Hepatocyte (in vitro differentiated cells): ENCODE measurements around the gene IGLON5. TPM values are rescaled to one million over a fixed set of nuclear protein-coding genes. Genes with fewer than 3 reads are reported as not detected.

Experiments
- DNase-seq: peaks from one replicate; pipeline ENCODE4 v3.0.0-alpha.2; 2016; ENCODE audit warnings: low spot score
- H2AFZ ChIP-seq: fragments of 200-600 bp; sonication (generic); 2 replicates; pipeline ENCODE4 v1.6.0; 2016; ENCODE audit warnings: antibody characterized with exemption, mild to moderate bottlenecking
- H3K27ac ChIP-seq: fragments of 200-600 bp; sonication (generic); 2 replicates; pipeline ENCODE4 v1.5.1; 2016; ENCODE audit warnings: mild to moderate bottlenecking
- H3K27me3 ChIP-seq: fragments of 200-600 bp; sonication (generic); 2 replicates; pipeline ENCODE4 v1.6.1; 2016
- H3K36me3 ChIP-seq: fragments of 200-600 bp; sonication (generic); replicated peaks from 2 replicates; pipeline ENCODE4 v1.5.1; 2016; ENCODE audit warnings: low read depth; ENCODE audit not compliant: insufficient read depth
- H3K4me1 ChIP-seq: fragments of 200-600 bp; sonication (generic); 2 replicates; pipeline ENCODE4 v1.5.1; 2016; ENCODE audit warnings: mild to moderate bottlenecking, moderate library complexity; ENCODE audit not compliant: insufficient read depth
- H3K4me2 ChIP-seq: fragments of 200-600 bp; sonication (generic); 2 replicates; pipeline ENCODE4 v1.6.0; 2016
- H3K4me3 ChIP-seq: fragments of 200-600 bp; sonication (generic); 2 replicates; pipeline ENCODE4 v1.5.1; 2016; ENCODE audit warnings: mild to moderate bottlenecking
- H3K79me2 ChIP-seq: fragments of 200-600 bp; sonication (generic); 2 replicates; pipeline ENCODE4 v1.6.0; 2017; ENCODE audit warnings: mild to moderate bottlenecking
- H3K9me2 ChIP-seq: fragments of 200-600 bp; sonication (generic); replicated peaks from 2 replicates; pipeline ENCODE4 v1.6.0; 2017; ENCODE audit warnings: mild to moderate bottlenecking; ENCODE audit not compliant: insufficient read depth
- H3K9me3 ChIP-seq: fragments of 200-600 bp; sonication (generic); 2 replicates; pipeline ENCODE4 v1.5.1; 2016; ENCODE audit warnings: low read depth, mild to moderate bottlenecking
- H4K20me1 ChIP-seq: fragments of 200-600 bp; sonication (generic); 2 replicates; pipeline ENCODE4 v1.6.0; 2016; ENCODE audit warnings: mild to moderate bottlenecking; ENCODE audit not compliant: insufficient read depth, poor library complexity, severe bottlenecking
- EZH2 ChIP-seq: fragments of 200-600 bp; sonication (generic); IDR thresholded peaks from 2 replicates; pipeline ENCODE4 v1.6.1; 2016; ENCODE audit warnings: antibody characterized with exemption, mild to moderate bottlenecking, borderline replicate concordance
- EZH2phosphoT487 ChIP-seq: fragments of 200-600 bp; sonication (generic); IDR thresholded peaks from one replicate; pipeline ENCODE4 v1.6.1; 2018; ENCODE audit warnings: antibody characterized with exemption, mild to moderate bottlenecking, low read depth, moderate library complexity; ENCODE audit not compliant: unreplicated experiment, severe bottlenecking
- WGBS: methylation state at CpG from one replicate; pipeline ENCODE4 v1.1.6; 2016; ENCODE audit warnings: low lambda C conversion rate; ENCODE audit errors: missing lambda C conversion rate; 5-methylcytosine and 5-hydroxymethylcytosine counted together
- polyA plus RNA-seq: library from polyadenylated mRNA; unstranded; fragments of >200 nt; fragmentation: Nextera tagmentation; extraction: Ambion mirVana; gene quantifications from 2 replicates; pipeline ENCODE4 v1.2.1, GENCODE V29; 2016
- total RNA-seq: library from RNA; depleted of rRNA; stranded (reverse); fragments of >200 nt; gene quantifications from 2 replicates; pipeline ENCODE4 v1.2.3, GENCODE V29; 2014
- TF ChIP-seq, protein P1 (sequence below): fragments of 200-600 bp; sonication (generic); IDR thresholded peaks from 2 replicates; pipeline ENCODE4 v1.5.1; 2016; ENCODE audit warnings: antibody characterized with exemption, mild to moderate bottlenecking; ENCODE audit not compliant: poor library complexity

IGLON5 gene
- total and polyA plus RNA-seq, 2 experiments from 2014 or later = 2.4 to 5.0 TPM

DNA sequence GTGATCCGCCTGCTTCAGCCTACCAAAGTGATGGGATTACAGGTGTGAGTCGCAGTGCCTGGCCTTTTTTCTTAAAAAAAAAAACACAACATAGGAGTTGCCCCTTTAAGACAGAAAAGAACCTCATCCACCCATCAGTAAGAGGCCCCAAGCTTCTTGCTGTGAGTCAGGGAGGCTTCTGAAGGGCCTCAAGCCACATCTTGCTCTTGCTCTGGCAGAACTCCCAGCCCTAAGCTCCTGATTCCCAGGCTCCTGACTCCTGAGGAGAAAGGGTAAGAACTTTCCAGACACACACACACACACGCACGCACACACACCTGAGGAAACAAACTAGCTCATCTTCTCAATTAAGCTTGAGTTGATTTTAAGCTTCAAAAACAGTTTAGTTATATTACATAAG, 47.9 kb downstream of the IGLON5 start:
- Histone ChIP-seq H3K9me2 (no peaks in the 10 kb centered on the region), H3K79me2 (peaks cover 44% of the 10 kb centered on the region), H3K4me3 (no peak overlapping the region), H3K27ac (peak overlapping the region; percentile 81), H2AFZ (no peak overlapping the region), H3K27me3 (no peaks in the 10 kb centered on the region), H3K9me3 (no peaks in the 10 kb centered on the region), H3K36me3 (no peaks in the 10 kb centered on the region), H3K4me2 (no peak overlapping the region), H4K20me1 (no peaks in the 10 kb centered on the region), H3K4me1 (peaks cover 38% of the 10 kb centered on the region)
- WGBS = 80% methylated on average over 4 of the region's 4 CpGs
- peak; percentile 78 for DNase-seq
- TF ChIP-seq EZH2phosphoT487 (no peak), EZH2 (no peak)
- TF ChIP-seq, protein P1, sequence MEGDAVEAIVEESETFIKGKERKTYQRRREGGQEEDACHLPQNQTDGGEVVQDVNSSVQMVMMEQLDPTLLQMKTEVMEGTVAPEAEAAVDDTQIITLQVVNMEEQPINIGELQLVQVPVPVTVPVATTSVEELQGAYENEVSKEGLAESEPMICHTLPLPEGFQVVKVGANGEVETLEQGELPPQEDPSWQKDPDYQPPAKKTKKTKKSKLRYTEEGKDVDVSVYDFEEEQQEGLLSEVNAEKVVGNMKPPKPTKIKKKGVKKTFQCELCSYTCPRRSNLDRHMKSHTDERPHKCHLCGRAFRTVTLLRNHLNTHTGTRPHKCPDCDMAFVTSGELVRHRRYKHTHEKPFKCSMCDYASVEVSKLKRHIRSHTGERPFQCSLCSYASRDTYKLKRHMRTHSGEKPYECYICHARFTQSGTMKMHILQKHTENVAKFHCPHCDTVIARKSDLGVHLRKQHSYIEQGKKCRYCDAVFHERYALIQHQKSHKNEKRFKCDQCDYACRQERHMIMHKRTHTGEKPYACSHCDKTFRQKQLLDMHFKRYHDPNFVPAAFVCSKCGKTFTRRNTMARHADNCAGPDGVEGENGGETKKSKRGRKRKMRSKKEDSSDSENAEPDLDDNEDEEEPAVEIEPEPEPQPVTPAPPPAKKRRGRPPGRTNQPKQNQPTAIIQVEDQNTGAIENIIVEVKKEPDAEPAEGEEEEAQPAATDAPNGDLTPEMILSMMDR = no peak

DNA sequence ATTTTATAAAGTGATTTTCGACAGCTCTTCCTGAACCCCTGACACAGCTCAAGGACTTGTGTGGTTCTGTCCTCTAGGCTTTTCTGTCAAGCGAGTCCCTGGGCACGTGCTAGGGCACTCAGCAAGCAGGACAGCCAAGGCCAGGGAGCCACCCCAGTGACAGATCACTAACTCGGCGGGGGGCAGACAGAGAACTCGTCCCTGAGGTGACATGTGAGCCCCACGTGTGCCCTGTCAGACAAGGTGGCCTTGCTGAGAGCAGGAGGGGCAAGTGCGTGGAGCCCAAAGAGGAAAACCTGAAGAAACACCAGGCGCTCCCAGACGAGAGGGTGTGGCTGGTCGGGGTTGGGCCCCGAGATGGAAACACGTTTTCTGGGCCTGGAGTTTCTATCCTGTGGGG, 49.8 kb downstream of the IGLON5 start:
- H3K4me1 ChIP-seq = peaks cover 38% of the 10 kb centered on the region
- no peak overlapping the region for H3K4me2 ChIP-seq
- no peaks in the 10 kb centered on the region for H3K36me3 ChIP-seq
- H3K27ac ChIP-seq = peak overlapping the region; percentile 99
- no peak overlapping the region for H2AFZ ChIP-seq
- DNase-seq = no peak
- H3K9me2 ChIP-seq = no peaks in the 10 kb centered on the region
- H4K20me1 ChIP-seq = no peaks in the 10 kb centered on the region
- 89% methylated on average over 13 of the region's 13 CpGs for WGBS
- H3K4me3 ChIP-seq = no peak overlapping the region
- no peaks in the 10 kb centered on the region for H3K9me3 ChIP-seq
- H3K79me2 ChIP-seq = peaks cover 55% of the 10 kb centered on the region
- TF ChIP-seq EZH2phosphoT487 = no peak
- TF ChIP-seq, protein P1 = no peak
- no peaks in the 10 kb centered on the region for H3K27me3 ChIP-seq

DNA sequence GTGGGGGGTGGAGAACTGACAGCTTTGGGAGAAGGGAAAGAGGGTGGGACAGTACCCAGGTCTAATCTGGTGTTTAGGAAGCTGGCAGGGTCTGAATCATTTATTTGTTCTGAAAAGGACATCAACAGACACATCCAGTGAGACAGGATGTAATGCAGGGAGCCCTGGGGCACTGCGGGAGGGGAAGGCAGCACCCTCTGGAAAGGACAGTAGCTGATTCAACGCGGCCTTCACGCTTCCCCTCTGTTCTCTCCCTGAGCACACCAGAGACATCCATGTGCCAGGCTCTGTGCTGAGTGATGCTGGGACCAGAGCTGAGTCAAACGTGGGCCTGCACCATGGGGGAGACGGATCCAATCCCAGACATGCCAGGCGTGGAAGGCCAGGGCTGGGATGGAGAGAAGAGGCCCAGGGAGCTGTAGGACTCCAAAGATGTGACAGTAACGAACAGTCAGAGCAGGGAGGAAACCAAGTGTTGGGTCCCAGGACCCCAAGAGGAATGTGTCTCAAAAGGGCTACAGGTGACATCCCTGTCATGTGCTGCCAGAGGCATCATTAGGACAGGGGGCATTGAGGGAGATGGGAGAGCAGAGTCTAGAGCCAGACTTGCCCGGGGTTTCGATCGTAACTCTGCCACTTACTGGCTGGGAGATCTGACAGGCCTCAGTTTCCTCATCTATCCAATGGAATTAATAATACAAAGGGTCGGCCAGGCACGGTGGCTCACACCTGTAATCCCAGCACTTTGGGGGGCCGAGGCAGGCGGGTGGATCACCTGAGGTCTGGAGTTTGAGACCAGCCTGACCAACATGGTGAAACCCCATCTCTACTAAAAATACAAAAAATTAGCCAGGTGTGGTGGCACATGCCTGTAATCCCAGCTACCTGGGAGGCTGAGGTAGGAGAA, 53.0 kb downstream of the IGLON5 start:
- peaks cover 41% of the 10 kb centered on the region for H3K4me1 ChIP-seq
- TF ChIP-seq EZH2phosphoT487 (no peak), EZH2 (no peak)
- TF ChIP-seq, protein P1 = no peak
- peak; percentile 53 for DNase-seq
- no peaks in the 10 kb centered on the region for H4K20me1 ChIP-seq
- H3K4me3 ChIP-seq = no peak overlapping the region
- H3K27ac ChIP-seq = peak overlapping the region; percentile 99
- no peaks in the 10 kb centered on the region for H3K9me2 ChIP-seq
- no peaks in the 10 kb centered on the region for H3K36me3 ChIP-seq
- WGBS = 84% methylated on average over 15 of the region's 15 CpGs
- H3K79me2 ChIP-seq = peaks cover 38% of the 10 kb centered on the region
- no peak overlapping the region for H2AFZ ChIP-seq
- H3K4me2 ChIP-seq = peak overlapping the region; percentile 96
- H3K9me3 ChIP-seq = no peaks in the 10 kb centered on the region
- no peaks in the 10 kb centered on the region for H3K27me3 ChIP-seq
